H1 (cell line): Measurements from ENCODE around the gene SNAP29. TPM values are rescaled to one million over a fixed set of nuclear protein-coding genes. Genes with fewer than 3 reads are reported as not detected.

ENCODE experiments used
- CTCF ChIA-PET: fragments of 300-600 bp; sonication (Branson Sonifier 250); formaldehyde crosslinking; loops from one replicate; lab custom pipeline; 2021; ENCODE audit not compliant: partially characterized antibody; lab: Charles Lee
- POLR2A ChIA-PET: fragments of 300-600 bp; sonication (Branson Sonifier 250); formaldehyde crosslinking; loops from one replicate; lab custom pipeline; 2021; ENCODE audit warnings: inconsistent platforms; ENCODE audit not compliant: partially characterized antibody; lab: Charles Lee
- DNase-seq, 2 experiments: peaks; one replicate each; pipeline versions ENCODE4 v3.0.0 to v3.0.0-alpha.2; 2010 to 2022; ENCODE audit warnings: low spot score in 2 of 2, low read depth in 1 of 2, mixed read lengths in 1 of 2
- FAIRE-seq: peaks from 2 replicates; lab custom pipeline; 2011; peaks lifted over from hg19 to GRCh38; lab: Jason Lieb, UNC
- H2AFZ ChIP-seq: 2 replicates; pipeline ENCODE4 v1.8.1; 2012; ENCODE audit warnings: low read length, inconsistent platforms
- H2AK5ac ChIP-seq: 2 replicates; pipeline ENCODE4 v1.6.1; 2013; ENCODE audit warnings: low read depth, low read length
- H2BK120ac ChIP-seq: replicated peaks from 2 replicates; pipeline ENCODE3; 2013; ENCODE audit warnings: low read depth, low read length, inconsistent platforms
- H2BK12ac ChIP-seq: 2 replicates; pipeline ENCODE4 v1.6.1; 2013; ENCODE audit warnings: low read depth, low read length
- H2BK15ac ChIP-seq: 2 replicates; pipeline ENCODE4 v1.6.1; 2013; ENCODE audit warnings: low read length
- H2BK20ac ChIP-seq: 2 replicates; pipeline ENCODE4 v1.6.1; 2013; ENCODE audit warnings: low read length
- H2BK5ac ChIP-seq: 2 replicates; pipeline ENCODE4 v1.6.1; 2013; ENCODE audit warnings: low read depth, low read length
- H3K14ac ChIP-seq: 2 replicates; pipeline ENCODE4 v1.6.1; 2013; ENCODE audit warnings: inconsistent platforms; ENCODE audit not compliant: insufficient read length
- H3K18ac ChIP-seq: 2 replicates; pipeline ENCODE4 v1.6.1; 2013; ENCODE audit warnings: low read length; ENCODE audit errors: extremely low read depth
- H3K23ac ChIP-seq: 2 replicates; pipeline ENCODE4 v1.6.1; 2013; ENCODE audit warnings: inconsistent platforms; ENCODE audit not compliant: insufficient read length
- H3K23me2 ChIP-seq: 2 replicates; pipeline ENCODE4 v1.6.1; 2013; ENCODE audit warnings: low read depth, low read length
- H3K27ac ChIP-seq: 2 replicates; pipeline ENCODE4 v1.6.1; 2011; ENCODE audit warnings: low read depth, low read length, inconsistent platforms
- H3K27me3 ChIP-seq, 4 experiments: replicated peaks in 1 of 4; 1 replicate in 1 of 4; 2 replicates in 3 of 4; pipeline versions ENCODE4 v1.6.1 to v1.8.1; 2011 to 2013; ENCODE audit warnings: low read length in 3 of 4, mild to moderate bottlenecking in 3 of 4, inconsistent platforms in 2 of 4, mixed read lengths in 2 of 4, moderate library complexity in 1 of 4; ENCODE audit not compliant: control insufficient read depth in 3 of 4, insufficient read depth in 3 of 4; ENCODE audit errors: extremely low read depth in 1 of 4
- H3K36me3 ChIP-seq, 4 experiments: 2 replicates each; pipeline versions ENCODE4 v1.6.1 to v1.8.1; 2011 to 2013; ENCODE audit warnings: mild to moderate bottlenecking in 4 of 4, low read length in 3 of 4, moderate library complexity in 2 of 4, control low read depth in 1 of 4, inconsistent platforms in 1 of 4; ENCODE audit not compliant: insufficient read depth in 4 of 4, control insufficient read depth in 2 of 4
- H3K4ac ChIP-seq: replicated peaks from 2 replicates; pipeline ENCODE3; 2013; ENCODE audit warnings: low read length, low read depth, mixed read lengths, inconsistent platforms; ENCODE audit not compliant: insufficient read length
- H3K4me1 ChIP-seq, 4 experiments: replicated peaks in 1 of 4; 1 replicate in 1 of 4; 2 replicates in 3 of 4; pipeline versions ENCODE4 v1.6.1 to v1.8.1; 2011 to 2013; ENCODE audit warnings: low read length in 3 of 4, inconsistent platforms in 2 of 4, mixed read lengths in 1 of 4; ENCODE audit not compliant: insufficient read depth in 4 of 4, control insufficient read depth in 3 of 4
- H3K4me2 ChIP-seq, 2 experiments: 2 replicates each; pipeline versions ENCODE4 v1.6.1 to v1.8.1; 2011 to 2013; ENCODE audit warnings: low read depth in 2 of 2, low read length in 2 of 2, control low read depth in 1 of 2, inconsistent platforms in 1 of 2, mild to moderate bottlenecking in 1 of 2; ENCODE audit not compliant: insufficient read depth in 1 of 2
- H3K4me3 ChIP-seq, 4 experiments: fragments of 200-600, 300-600 bp in 1 of 4; sonication (generic), shearing (Covaris generic), sonication (Bioruptor Twin) in 1 of 4; 2 replicates each; pipeline versions ENCODE4 v1.5.1 to v1.8.1; 2011 to 2016; ENCODE audit warnings: low read length in 4 of 4, low read depth in 3 of 4, control low read depth in 2 of 4, inconsistent platforms in 2 of 4, mild to moderate bottlenecking in 2 of 4, mixed read lengths in 1 of 4, moderate library complexity in 1 of 4; ENCODE audit not compliant: insufficient read depth in 2 of 4; ENCODE audit errors: extremely low read depth in 1 of 4
- H3K56ac ChIP-seq: replicated peaks from 2 replicates; pipeline ENCODE3; 2013; ENCODE audit warnings: low read depth, mild to moderate bottlenecking, mixed read lengths, low read length, inconsistent platforms; ENCODE audit not compliant: insufficient read length
- H3K79me1 ChIP-seq: 2 replicates; pipeline ENCODE4 v1.6.1; 2013; ENCODE audit warnings: low read depth, low read length, control low read depth
- H3K79me2 ChIP-seq, 2 experiments: 2 replicates each; pipeline versions ENCODE4 v1.6.1 to v1.8.1; 2012 to 2013; ENCODE audit warnings: low read length in 2 of 2, mild to moderate bottlenecking in 2 of 2, inconsistent platforms in 1 of 2; ENCODE audit not compliant: insufficient read depth in 2 of 2, control insufficient read depth in 1 of 2
- H3K9ac ChIP-seq, 4 experiments: replicated peaks in 1 of 4; 1 replicate in 1 of 4; 2 replicates in 3 of 4; pipeline versions ENCODE4 v1.6.1 to v1.8.1; 2011 to 2013; ENCODE audit warnings: low read depth in 3 of 4, low read length in 3 of 4, control low read depth in 2 of 4, mild to moderate bottlenecking in 2 of 4, moderate library complexity in 2 of 4, inconsistent platforms in 1 of 4; ENCODE audit errors: extremely low read depth in 1 of 4
- H3K9me3 ChIP-seq, 2 experiments: 2 replicates each; pipeline versions ENCODE4 v1.6.1 to v1.8.1; 2012 to 2013; ENCODE audit warnings: mild to moderate bottlenecking in 2 of 2, moderate library complexity in 2 of 2, control low read depth in 1 of 2, inconsistent platforms in 1 of 2, low read depth in 1 of 2, low read length in 1 of 2, mixed read lengths in 1 of 2; ENCODE audit not compliant: insufficient read depth in 2 of 2
- H4K20me1 ChIP-seq, 2 experiments: replicated peaks in 1 of 2; 2 replicates each; pipeline versions ENCODE3 to v1.8.1; 2011 to 2013; ENCODE audit warnings: inconsistent platforms in 2 of 2, low read length in 2 of 2, mild to moderate bottlenecking in 1 of 2; ENCODE audit not compliant: insufficient read depth in 2 of 2, control insufficient read depth in 1 of 2
- H4K5ac ChIP-seq: 2 replicates; pipeline ENCODE4 v1.6.1; 2013; ENCODE audit warnings: low read length, low read depth, mixed read lengths, inconsistent platforms; ENCODE audit not compliant: insufficient read length
- H4K8ac ChIP-seq: 2 replicates; pipeline ENCODE4 v1.8.0; 2013; ENCODE audit warnings: mild to moderate bottlenecking, moderate library complexity, low read length, inconsistent platforms; ENCODE audit not compliant: insufficient read depth; ENCODE audit errors: extremely low read depth
- H4K91ac ChIP-seq: replicated peaks from 2 replicates; pipeline ENCODE3; 2013; ENCODE audit warnings: low read length, mixed read lengths, inconsistent platforms; ENCODE audit not compliant: insufficient read length
- ATF3 ChIP-seq: IDR thresholded peaks from 2 replicates; pipeline ENCODE4 v1.6.1; 2011; ENCODE audit warnings: low read depth, mild to moderate bottlenecking, low read length; ENCODE audit not compliant: insufficient read depth
- FOSL1 ChIP-seq: IDR thresholded peaks from 2 replicates; pipeline ENCODE4 v1.6.1; 2011; ENCODE audit warnings: mild to moderate bottlenecking, low read depth, low read length, moderate library complexity; ENCODE audit not compliant: insufficient read depth
- GABPA ChIP-seq: IDR thresholded peaks from 2 replicates; pipeline ENCODE4 v1.6.1; 2011; ENCODE audit warnings: mild to moderate bottlenecking, low read length, moderate library complexity, borderline replicate concordance; ENCODE audit not compliant: insufficient read depth
- HDAC6 ChIP-seq: IDR thresholded peaks from one replicate; pipeline ENCODE4 v1.7.1; 2012; ENCODE audit warnings: low read depth, mild to moderate bottlenecking, inconsistent platforms, low read length, moderate library complexity
- POLR2AphosphoS5 ChIP-seq: IDR thresholded peaks from 2 replicates; pipeline ENCODE4 v1.6.1; 2011; ENCODE audit warnings: low read depth, low read length
- RFX5 ChIP-seq: IDR thresholded peaks from 2 replicates; pipeline ENCODE4 v1.6.1; 2011; ENCODE audit warnings: low read depth, low read length, improper control_type of control experiment, borderline replicate concordance
- SAP30 ChIP-seq: fragments of 300-600 bp; sonication (generic); IDR thresholded peaks from 2 replicates; pipeline ENCODE4 v1.7.1; 2012; ENCODE audit warnings: low read length, moderate library complexity, mild to moderate bottlenecking, inconsistent platforms; ENCODE audit not compliant: insufficient read depth, insufficient replicate concordance
- SP2 ChIP-seq: IDR thresholded peaks from 2 replicates; pipeline ENCODE4 v1.6.1; 2012; ENCODE audit warnings: mild to moderate bottlenecking, low read length, inconsistent platforms
- TAF1 ChIP-seq: IDR thresholded peaks from 2 replicates; pipeline ENCODE4 v1.6.1; 2011; ENCODE audit warnings: mild to moderate bottlenecking, low read depth, low read length
- WGBS, 2 experiments: shearing (Covaris generic) in 1 of 2; methylation state at CpG; one replicate each; pipeline versions ENCODE4 v1.1.6 to v1.1.7; 2013 to 2015; ENCODE audit warnings: low lambda C conversion rate in 2 of 2, mixed read lengths in 2 of 2, inconsistent platforms in 1 of 2, low coverage in 1 of 2, missing lambda C conversion rate in 1 of 2; ENCODE audit not compliant: insufficient replicate concordance in 2 of 2, insufficient coverage in 1 of 2, insufficient read length in 1 of 2; ENCODE audit errors: extremely low coverage in 1 of 2, missing lambda C conversion rate in 1 of 2; 5-methylcytosine and 5-hydroxymethylcytosine counted together
- polyA plus RNA-seq, 7 experiments: library from polyadenylated mRNA; depleted of rRNA in 3 of 7; stranded (reverse) in 5 of 7; unstranded in 2 of 7; fragments of >200 nt in 5 of 7; fragments of 200-250 nt in 2 of 7; gene quantifications; 1 replicate in 5 of 7; 2 replicates in 1 of 7; 4 replicates in 1 of 7; pipeline versions ENCODE4 v1.2.1 to v1.2.3, GENCODE V29; 2011 to 2013; ENCODE audit warnings: missing spikeins in 2 of 7, mixed read lengths in 2 of 7
- total RNA-seq: library from RNA; stranded (reverse); fragmentation: NEBNext Ultra II Directional; extraction: Animal tissue kit (Norgen Biotek cat#: 25700); gene quantifications from 2 replicates; pipeline ENCODE4 v1.2.1, GENCODE V29; 2021
- TF ChIP-seq, protein P1 (sequence below): IDR thresholded peaks from 2 replicates; pipeline ENCODE4 v1.6.1; 2012; ENCODE audit warnings: low read length, inconsistent platforms
- TF ChIP-seq, protein P2 (sequence below): IDR thresholded peaks from 2 replicates; pipeline ENCODE4 v1.6.1; 2012; ENCODE audit warnings: inconsistent platforms

SNAP29 gene
- total and polyA plus RNA-seq, 2 of the 8 experiments (the other 6 are each of a cell fraction or from before 2014, with no cell fraction given) = 11.8 to 15.0 TPM

DNA sequence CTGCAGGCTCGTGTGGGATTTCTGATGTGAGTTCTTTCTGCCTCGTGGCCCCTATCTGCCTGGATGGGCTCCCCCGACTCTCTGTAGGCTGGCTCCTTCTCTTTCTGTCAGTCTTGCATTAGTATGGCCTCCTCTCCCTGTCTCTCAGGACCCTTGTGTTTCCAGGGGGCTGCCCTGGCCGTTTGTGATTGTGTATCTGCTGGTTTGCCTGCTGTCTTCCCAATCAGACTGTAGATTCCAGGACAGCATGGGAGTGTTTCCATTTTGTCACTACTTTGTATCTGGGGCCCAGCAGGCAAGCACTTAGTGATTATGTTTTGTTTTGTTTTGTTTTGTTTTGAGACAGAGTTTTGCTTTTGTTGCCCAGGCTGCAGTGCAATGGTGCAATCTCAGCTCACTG lies 25.6 kb downstream of the SNAP29 start:
- CTCF ChIA-PET = interaction anchor here (1.8 to 3.3 kb wide), 5 partner anchors 16 to 137 kb away, joined by 12 to 22 read pairs (median 13); partner anchors contain the start of gene AIFM3
- Histone ChIP-seq H3K9me3 (no peaks in the 10 kb centered on the region), H3K9ac (no peak overlapping the region), H4K5ac (no peak overlapping the region), H3K27ac (no peak overlapping the region), H2BK20ac (no peak overlapping the region), H4K91ac (no peak overlapping the region), H2BK120ac (no peak overlapping the region), H3K36me3 (peaks cover 2 to 8% (median 4%) of the 10 kb centered on the region in 4 experiments; a peak in 5 of 8 replicates), H3K23ac (no peak overlapping the region), H3K4me3 (no peak overlapping the region), H3K79me2 (no peaks in the 10 kb centered on the region), H3K4ac (no peak overlapping the region), H4K8ac (no peak overlapping the region), H3K14ac (no peak overlapping the region), H4K20me1 (no peaks in the 10 kb centered on the region), H3K4me2 (no peak overlapping the region), H2AK5ac (no peak overlapping the region), H3K79me1 (no peaks in the 10 kb centered on the region), H3K4me1 (peaks cover 0 to 2% (median 0%) of the 10 kb centered on the region in 4 experiments; a peak in 1 of 7 replicates), H3K18ac (no peak overlapping the region), H2AFZ (no peak overlapping the region), H2BK12ac (no peak overlapping the region), H3K27me3 (no peaks in the 10 kb centered on the region), H2BK15ac (no peak overlapping the region), H3K56ac (no peak overlapping the region), H2BK5ac (no peak overlapping the region), H3K23me2 (no peaks in the 10 kb centered on the region)
- WGBS, 2 experiments = 87% methylated on average over 4 of the region's 4 CpGs; no CpG with 5 or more reads in 1 of the 2 experiments
- POLR2A ChIA-PET = interaction anchor here (0.7 kb wide), 1 partner anchor 9 kb away, joined by 3 read pairs; no protein-coding TSS in a partner anchor
- no peak for FAIRE-seq
- no peak for DNase-seq
- TF ChIP-seq ATF3 (no peak), SAP30 (no peak), HDAC6 (no peak), GABPA (no peak), RFX5 (no peak), SP2 (no peak), FOSL1 (no peak), TAF1 (no peak), POLR2AphosphoS5 (no peak)
- TF ChIP-seq, protein P1, sequence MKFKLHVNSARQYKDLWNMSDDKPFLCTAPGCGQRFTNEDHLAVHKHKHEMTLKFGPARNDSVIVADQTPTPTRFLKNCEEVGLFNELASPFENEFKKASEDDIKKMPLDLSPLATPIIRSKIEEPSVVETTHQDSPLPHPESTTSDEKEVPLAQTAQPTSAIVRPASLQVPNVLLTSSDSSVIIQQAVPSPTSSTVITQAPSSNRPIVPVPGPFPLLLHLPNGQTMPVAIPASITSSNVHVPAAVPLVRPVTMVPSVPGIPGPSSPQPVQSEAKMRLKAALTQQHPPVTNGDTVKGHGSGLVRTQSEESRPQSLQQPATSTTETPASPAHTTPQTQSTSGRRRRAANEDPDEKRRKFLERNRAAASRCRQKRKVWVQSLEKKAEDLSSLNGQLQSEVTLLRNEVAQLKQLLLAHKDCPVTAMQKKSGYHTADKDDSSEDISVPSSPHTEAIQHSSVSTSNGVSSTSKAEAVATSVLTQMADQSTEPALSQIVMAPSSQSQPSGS = no peak
- TF ChIP-seq, protein P2, sequence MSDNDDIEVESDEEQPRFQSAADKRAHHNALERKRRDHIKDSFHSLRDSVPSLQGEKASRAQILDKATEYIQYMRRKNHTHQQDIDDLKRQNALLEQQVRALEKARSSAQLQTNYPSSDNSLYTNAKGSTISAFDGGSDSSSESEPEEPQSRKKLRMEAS = no peak
